NCI-H82 treated with DMSO at 0.1 percent for 48 hours (cell line): ENCODE results near the gene DR1.

Experiments used
- DNase-seq: peaks from one replicate; lab custom pipeline; 2025; ENCODE audit not compliant: unreplicated experiment; lab: John Stamatoyannopoulos, UW

Gene DR1

GRCh38 chr1:93345633-93346420 is at the start of gene DR1:
Gene DR1, plus strand, starts transcription at chr1:93345907. Its CDS starts 739 bp downstream, at chr1:93346646.
- DNase-seq = peak; percentile 55

- DNase-seq = no peak
Observed at GRCh38 chr1:93296555-93297154, 49.1 kb upstream of the DR1 start.

DNA sequence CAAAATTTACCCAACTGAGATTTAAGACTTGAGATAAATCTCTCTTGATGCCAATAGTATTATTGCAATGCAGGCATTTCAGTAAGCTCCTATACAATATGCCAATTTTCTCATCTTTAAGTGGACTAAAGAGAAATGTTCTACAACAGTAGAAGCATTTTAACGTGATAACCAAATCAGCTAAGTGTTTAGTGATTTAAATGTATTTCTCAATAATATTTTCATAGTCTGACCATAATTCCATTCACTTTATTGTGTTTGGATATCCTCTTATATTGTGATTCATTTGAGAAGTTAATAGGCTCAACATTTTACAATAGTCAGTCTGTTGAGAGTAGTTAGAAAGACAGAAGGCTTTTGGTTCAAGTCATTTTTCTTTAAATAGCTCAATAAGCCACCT is 44.6 kb upstream of the DR1 start:
- no peak for DNase-seq

DNA sequence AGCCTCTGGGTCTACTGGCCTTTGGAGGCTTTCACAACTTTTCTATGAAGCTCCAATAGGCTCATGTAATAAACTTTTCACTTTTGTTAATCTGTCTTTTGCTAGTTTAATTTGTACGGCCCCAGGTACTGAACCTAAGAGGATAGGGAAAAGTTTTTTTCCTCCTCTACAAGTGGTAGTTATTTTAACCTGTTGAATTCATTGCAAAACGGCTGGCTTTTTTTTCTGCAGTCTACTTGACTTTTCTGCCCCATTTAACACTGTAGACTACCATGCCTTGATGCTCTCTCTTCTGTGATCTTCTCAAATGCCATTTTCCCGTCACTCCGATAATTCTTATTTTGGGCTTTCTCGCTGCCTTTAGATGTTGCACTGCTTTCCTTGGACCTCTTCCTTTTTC is 43.6 kb upstream of the DR1 start:
- no peak for DNase-seq

- peak; percentile 50 for DNase-seq
Observed at GRCh38 chr1:93304716-93305138, 41.0 kb upstream of the DR1 start.

DNA sequence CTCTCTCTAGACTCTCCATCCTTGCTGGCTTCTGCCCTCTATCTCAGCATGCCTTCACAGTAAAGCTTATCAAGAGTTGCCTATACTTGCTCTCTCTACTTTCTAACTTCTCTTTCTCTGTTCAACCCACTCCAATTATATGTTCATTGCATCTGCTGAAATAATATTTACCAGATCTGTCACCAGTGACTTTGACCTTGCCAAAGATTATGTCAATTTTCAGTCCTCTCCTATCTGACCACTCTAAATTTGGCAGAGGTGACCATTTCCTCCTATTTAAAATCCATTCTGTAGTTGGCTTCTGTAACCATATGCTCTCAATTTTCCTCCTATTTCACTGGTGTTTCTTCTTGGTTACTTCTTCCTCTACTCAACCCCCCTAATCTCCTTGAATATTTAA is 38.8 kb upstream of the DR1 start:
- DNase-seq = no peak

DNA sequence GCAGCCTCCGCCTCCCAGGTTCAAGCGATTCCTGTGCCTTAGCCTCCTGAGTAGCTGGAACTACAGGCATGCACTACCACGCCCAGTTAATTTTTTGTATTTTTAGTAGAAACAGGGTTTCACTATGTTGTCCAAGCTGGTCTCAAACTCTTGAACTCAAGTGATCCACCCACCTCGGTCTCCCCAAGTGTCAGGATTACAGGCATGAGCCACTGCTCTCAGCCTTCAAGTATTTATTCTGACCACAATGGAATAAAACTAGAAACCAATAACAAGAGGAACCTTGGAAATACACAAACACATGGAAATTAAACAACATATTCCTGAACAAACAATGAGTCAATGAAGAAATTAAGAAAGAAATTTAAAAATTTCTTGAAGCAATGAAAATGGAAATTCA is 32.7 kb upstream of the DR1 start:
- DNase-seq = no peak

GRCh38 chr1:93317207-93317606 is 28.5 kb upstream of the DR1 start:
- DNase-seq = no peak

- no peak for DNase-seq
Observed at GRCh38 chr1:93317943-93318342, 27.8 kb upstream of the DR1 start.

DNA sequence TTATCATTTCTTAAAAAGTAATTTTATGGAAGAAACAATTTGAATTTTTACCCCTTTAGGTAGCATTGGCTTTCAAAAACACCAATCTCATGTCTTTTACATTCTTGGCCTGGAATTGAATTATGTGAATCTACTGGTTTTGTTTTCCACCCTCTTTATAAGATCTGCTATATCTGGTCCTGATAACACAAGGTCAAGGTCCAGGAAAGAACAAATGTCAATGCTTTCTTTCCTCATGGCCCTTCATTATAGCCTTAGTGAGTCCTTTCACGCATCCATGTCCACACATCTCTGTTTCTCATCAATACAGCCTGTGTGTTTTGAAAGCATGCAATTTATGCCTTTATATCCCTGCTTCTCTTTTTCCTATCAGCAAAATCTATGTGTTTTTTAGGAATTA is 24.0 kb upstream of the DR1 start:
- no peak for DNase-seq

DNA sequence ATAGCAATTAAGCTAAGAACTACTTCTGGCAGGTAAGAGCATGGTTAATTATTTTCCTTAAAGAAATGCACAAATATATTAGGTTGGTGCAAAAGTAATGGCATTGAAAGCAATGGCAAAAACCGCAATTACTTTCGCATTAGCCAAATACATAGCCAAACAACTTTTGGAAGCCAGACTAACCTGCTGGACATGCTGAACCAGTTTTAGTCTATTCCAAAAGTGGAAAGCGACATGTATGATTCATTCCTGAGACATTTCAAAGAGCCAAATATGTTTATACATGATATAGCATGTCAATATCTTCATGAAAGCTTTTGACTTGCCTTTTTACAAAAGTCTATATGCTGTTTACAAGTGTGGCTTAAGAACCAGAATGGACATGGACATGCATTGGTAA is 23.4 kb upstream of the DR1 start:
- no peak for DNase-seq

DNA sequence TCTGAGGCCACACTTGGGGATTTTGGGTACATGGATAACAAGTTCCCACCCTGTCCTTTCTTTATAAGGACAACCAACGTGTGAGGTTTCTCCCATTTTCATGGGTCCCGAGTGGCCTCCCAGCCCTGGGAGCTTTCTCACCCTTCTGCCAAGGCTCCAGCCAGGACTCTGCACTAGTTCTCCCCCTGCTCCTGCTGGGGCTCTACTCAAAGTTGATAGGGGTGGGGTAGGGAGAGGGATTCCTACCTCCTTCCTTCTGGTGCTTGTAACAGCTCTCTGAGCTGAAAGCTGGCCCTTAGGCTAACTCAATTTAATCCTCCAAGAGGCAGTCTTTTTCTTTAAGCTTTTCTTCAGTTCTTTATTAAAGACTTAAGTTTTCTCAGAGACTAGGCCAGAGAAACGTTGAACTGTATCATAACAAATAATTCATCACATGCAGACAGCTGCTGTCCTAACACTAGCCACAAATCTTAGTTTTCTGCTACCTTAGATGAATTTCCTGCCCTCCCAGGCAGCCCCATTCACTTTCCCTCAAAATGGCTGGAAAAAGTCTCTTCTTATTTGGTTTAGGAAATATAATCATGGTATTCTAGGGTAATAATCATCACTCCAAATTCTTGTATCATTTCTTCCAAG is 22.4 kb upstream of the DR1 start:
- no peak for DNase-seq

DNA sequence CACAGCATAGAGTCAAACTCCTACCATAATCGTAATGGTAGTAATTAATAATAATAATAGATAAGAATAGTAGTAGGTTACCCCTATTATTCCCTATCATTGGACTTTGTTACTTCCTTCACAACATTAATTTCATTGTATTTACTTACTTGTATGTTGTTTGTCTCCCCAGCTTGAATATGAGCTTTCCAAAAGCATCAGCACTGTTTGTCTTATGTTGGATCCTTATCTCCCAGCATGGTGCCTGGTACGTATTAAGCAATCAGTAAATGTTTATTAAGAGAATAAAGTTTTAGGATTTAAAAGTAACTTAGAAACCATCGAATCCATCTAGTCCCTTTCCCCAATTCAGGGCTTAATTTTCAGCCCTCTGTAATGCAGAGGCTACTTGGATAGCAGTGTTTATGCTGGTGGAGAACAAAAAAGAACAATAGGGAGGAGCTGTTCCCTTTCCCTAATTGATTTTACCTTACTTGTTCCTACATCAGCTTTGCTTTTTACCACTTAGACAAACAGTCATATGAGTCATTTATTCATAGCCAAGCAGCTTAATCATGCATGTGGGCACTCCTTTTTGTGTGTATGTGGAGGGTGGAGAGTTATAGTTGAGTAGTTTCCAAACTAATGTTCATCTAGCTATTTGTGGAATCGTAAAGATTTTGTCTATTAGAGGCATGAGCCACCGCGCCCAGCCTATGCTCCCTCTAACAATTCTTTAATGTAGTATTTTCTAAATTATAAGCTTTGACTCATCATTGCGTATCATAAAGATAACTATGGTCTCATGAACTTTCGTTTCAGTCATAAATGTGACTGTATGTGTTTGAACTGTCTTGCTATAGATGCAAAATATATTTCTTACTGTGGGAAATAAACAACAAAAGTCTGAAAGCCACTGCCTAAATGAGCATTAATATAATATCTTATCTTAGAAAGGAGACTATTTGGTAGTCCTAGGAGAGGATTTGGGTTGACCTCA is 20.9 kb upstream of the DR1 start:
- DNase-seq = no peak

DNA sequence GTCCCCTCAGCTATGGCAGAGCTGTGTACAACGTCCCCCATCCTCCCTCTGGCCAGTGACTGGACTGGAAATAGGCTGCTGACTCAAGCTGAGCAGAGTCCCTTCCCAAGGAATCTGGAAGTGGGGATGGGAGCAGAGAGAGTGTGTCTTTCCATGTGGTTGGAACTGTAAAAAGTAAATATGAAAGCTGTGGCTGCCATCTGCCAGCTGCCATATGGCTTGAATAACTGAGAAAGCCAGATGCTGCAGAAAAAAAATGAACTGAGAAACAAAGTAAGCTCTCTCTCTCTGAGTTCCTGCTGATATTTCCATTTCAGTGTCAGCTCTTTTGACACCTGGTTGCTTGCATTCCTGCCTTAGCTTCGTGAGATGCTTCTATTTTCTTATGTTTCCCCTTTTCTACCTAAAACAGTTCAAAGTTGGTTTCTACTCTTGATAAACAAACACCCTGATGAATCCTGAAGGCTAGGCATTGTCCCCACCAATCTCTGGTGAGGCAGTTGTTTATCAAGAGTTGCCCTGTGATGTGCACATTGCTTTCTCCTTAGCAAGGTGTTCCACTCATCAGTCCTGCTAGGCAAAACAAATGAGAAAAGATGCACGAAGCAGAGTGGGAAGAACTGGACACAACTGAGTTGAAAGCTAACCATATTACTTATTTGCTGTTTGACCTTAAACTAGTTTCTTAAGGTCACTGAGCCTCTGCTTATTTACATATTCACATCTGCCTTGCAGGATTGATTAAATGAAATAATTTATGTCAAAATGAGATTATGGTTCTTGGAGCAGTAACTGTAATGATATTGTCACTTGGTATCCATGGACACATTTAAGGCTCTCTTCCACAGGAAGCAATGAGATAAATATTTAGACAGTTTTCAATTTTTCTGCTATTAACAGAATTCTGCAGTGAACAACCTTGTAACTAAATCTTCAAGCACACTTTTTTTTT is 16.6 kb upstream of the DR1 start:
- DNase-seq = peak; percentile 65

DNA sequence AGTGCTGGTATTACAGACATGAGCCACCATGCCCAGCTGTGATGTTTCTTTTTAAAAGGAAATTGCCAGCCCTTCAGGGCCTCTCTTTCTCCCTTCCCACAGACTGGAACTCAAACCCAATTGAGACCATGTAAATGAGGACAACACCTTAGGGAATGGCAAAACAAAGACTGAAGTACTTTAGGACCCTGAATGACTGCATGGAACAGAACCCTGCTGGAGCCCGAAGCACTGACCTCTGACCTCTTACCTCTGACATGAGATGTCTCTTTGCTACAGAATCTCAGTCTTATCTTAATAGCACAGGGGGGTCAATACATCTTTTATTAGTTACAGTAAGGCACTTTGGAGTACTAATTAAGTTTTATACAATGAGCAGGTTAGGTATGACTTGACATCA is 15.5 kb upstream of the DR1 start:
- no peak for DNase-seq

DNA sequence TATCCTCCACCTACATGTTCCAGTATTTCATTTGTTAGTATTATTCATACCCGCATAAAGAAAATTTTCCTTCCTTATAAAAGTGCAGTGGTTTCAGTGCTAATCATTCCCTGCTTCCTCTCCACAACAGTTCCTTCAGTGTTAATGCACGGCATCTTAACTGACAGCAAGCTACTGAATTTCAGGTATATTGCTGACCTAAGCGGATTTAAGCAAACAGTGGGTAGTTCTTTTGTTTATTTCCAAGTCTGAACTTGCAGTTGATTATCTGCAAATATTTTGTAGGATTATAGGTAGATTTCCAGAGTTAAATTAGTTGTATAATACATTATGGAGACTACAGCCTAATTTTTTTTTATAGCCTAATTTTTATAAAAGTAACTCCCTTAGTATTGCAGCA is 15.1 kb upstream of the DR1 start:
- DNase-seq = no peak

GRCh38 chr1:93331412-93331811 is 14.3 kb upstream of the DR1 start:
- DNase-seq = no peak

- DNase-seq = no peak
Observed at GRCh38 chr1:93332368-93332767, 13.3 kb upstream of the DR1 start.

- DNase-seq = no peak
Observed at GRCh38 chr1:93338387-93339146, 7.1 kb upstream of the DR1 start.
